Ecto neural progenitor cell (in vitro differentiated cells): ENCODE results near the gene KRTAP10-11.

Experiments used
- DNase-seq: peaks from one replicate; pipeline ENCODE4 v3.0.0-alpha.2; 2018; ENCODE audit warnings: low spot score

KRTAP10-11 gene

GRCh38 chr21:44695641-44696040, 49.4 kb downstream of the KRTAP10-11 start:
- DNase-seq: no peak

GRCh38 chr21:44696572-44696971, 50.4 kb downstream of the KRTAP10-11 start:
- DNase-seq: no peak
